ENCODE data around the gene SLC47A2.
A peak's percentile ranks its signal among the peaks of the same experiment; 100 is the strongest.

SLC47A2 gene

GRCh38 chr17:19664136-19664820 is 52.1 kb downstream of the SLC47A2 start:
- DNase-seq, result no peak

DNA sequence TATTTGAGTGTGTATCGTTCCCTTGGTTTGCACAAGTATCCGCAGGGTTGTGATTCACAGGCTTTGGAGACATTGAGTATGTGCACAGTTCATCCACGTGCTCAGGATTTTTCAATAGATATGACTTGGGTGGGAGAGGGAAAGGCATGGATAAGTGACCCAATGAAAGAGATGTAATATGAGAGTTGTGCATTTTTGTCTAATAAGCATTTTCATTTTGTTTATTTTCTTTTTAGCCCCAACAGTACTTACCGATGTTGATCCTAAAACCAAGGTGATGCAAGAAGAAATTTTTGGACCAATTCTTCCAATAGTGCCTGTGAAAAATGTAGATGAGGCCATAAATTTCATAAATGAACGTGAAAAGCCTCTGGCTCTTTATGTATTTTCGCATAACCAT is 53.3 kb downstream of the SLC47A2 start:
- no peak for DNase-seq

GRCh38 chr17:19661121-19661520 is 55.3 kb downstream of the SLC47A2 start:
- DNase-seq, result no peak

- DNase-seq, result no peak
Observed at GRCh38 chr17:19660219-19660870, 56.0 kb downstream of the SLC47A2 start.

GRCh38 chr17:19659366-19660177 is 56.8 kb downstream of the SLC47A2 start:
- DNase-seq, result no peak

DNA sequence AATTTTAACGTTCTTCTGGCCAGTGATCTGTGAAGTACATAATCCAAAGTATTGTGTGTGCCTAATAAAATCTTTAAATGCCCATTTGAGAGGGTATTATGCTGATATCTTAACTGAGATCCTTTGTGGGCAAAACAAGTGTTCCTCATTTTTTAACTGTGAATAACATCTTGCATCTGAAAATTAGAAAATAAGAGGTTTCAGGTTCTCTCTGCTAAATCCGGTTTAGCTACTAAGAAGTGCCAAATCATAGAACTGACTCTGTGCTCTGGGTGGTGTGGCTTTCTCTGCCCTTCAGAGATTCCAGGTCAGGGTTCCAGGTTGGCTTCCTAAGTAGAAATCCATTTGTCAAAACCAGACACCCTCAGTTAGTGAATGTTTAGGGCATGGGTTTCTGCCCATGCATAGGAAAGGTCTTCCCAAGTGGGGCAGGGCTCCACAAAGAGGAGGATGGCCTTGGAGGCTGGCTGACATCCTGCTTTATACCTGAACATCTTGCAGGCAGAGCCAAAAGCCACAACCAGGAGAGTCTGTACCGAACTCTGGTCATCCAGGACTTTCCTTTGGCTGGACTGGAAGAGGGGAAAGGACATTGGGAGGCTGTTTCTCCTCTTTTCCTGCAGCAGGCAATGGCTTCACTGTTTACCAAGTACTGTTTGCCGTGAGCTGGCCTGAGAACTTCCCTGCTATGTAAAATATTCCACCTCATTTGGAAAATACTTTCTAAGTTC is 59.4 kb downstream of the SLC47A2 start:
- no peak for DNase-seq

DNA sequence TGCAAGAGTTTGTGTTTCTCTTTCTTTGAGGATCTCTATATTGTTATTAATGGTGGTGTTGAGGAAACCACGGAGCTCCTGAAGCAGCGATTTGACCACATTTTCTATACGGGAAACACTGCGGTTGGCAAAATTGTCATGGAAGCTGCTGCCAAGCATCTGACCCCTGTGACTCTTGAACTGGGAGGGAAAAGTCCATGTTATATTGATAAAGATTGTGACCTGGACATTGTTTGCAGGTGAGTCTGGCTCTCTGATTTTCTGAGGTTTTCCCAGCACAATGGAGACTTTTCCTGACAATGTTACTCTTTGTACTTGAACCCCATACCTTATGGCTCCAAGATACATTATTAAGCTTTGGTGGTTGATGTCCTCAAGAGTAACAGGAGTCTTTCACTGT is 60.0 kb downstream of the SLC47A2 start:
- no peak for DNase-seq

GRCh38 chr17:19654896-19655295 is 61.5 kb downstream of the SLC47A2 start:
- DNase-seq, result no peak

DNA sequence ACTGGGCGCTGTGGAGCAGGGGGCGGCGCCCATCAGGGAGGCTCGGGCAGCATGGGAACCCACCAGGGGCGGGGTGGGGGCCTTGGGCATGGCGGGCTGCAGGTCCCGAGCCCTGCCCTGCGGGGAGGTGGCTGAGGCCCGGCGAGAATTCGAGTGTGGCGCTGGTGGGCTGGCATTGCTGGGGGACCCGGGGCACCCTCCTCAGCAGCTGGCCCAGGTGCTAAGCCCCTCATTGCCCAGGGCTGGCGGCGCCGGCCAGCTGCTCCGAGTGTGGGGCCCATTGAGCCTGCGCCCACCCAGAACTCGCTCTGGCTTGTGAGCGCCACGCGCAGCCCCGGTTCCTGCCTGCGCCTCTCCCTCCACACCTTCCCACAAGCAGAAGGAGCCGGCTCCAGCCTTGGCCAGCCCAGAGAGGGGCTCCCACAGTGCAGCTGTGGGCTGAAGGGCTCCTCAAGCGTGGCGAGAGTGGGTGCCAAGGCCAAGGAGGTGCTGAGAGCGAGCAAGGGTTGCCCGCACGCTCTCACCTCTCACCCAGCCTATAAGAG is 62.0 kb downstream of the SLC47A2 start:
- DNase-seq, result no peak

DNA sequence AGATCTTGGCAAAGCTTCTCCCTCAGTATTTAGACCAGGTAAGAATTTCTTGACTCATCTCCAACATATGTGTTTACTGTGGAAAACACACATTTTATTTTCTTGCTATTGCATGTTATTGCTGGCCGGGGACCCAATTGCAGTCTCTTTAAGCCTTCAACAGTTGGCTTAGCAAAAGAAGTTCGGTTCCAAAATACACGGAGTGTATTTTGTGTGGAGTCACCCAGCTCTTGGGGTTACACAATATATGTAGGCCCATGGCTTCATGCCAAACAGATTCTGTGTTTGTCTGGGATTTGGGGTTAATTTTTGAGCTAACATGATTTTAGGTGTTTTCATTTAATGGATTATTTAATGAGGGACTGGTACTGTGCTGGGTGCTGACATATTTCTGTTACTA is 63.8 kb downstream of the SLC47A2 start:
- DNase-seq, result no peak

DNA sequence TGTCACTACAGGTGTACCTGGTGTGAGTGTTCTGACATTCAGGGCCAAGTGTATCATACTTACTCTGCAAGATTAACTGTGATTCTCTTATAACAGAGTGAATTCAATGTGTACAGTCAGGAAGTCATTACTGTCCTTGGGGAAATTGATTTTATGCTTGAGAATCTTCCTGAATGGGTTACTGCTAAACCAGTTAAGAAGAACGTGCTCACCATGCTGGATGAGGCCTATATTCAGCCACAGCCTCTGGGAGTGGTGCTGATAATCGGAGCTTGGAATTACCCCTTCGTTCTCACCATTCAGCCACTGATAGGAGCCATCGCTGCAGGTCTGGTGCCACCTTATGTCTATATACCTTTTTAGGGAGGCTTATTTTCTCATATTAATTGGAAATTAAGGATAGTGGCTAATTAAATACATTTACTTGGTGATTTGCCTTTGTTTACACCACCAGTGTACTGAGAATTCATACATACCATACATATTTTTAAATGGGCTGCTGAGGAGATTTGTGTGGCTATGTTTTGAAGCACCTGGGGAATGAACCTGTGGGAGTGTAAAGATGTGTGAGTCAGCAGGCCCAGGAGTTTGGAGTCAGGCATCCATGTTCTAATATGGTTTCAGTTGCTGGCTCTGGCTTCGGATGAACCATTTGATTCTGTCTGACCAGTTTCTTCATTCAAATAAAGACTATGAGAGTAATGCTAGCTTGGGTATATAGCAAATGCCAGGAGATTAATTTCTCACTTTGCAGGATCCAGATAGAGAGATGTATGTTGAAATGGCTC is 64.7 kb downstream of the SLC47A2 start:
- no peak for DNase-seq

DNA sequence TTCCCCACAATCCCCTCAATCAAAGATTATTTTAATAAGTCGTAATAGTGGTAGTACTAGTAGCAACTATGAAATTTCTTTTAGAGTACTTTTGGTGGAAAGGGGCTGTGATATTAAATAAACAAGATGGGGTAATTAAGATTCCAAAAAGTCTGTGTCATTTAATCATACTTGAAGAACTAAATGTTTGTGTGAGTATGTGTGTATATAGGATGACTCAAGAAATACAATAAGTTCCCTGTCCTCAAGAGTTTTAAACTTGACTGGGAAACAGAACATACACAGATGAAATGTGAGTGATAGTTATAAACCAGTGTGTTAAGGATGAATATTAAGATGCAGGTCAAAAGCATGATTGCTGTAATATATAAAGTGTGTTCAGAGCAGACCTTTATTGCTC is 65.6 kb downstream of the SLC47A2 start:
- DNase-seq, result no peak

GRCh38 chr17:19649274-19649541 is 67.2 kb downstream of the SLC47A2 start:
- no peak for DNase-seq

GRCh38 chr17:19648475-19649273 is 67.7 kb downstream of the SLC47A2 start, which contains the start of gene ALDH3A2:
TSS of gene ALDH3A2 (plus strand) at chr17:19648751. CDS start at chr17:19648972, 221 bp downstream.
- peak; percentile 98 for DNase-seq

- DNase-seq, result peak; percentile 71
Observed at GRCh38 chr17:19647697-19648474, 68.5 kb downstream of the SLC47A2 start.

- no peak for DNase-seq
Observed at GRCh38 chr17:19646788-19647696, 69.3 kb downstream of the SLC47A2 start.

- peak; percentile 73 for DNase-seq
Observed at GRCh38 chr17:19645734-19646201, 70.6 kb downstream of the SLC47A2 start.

DNA sequence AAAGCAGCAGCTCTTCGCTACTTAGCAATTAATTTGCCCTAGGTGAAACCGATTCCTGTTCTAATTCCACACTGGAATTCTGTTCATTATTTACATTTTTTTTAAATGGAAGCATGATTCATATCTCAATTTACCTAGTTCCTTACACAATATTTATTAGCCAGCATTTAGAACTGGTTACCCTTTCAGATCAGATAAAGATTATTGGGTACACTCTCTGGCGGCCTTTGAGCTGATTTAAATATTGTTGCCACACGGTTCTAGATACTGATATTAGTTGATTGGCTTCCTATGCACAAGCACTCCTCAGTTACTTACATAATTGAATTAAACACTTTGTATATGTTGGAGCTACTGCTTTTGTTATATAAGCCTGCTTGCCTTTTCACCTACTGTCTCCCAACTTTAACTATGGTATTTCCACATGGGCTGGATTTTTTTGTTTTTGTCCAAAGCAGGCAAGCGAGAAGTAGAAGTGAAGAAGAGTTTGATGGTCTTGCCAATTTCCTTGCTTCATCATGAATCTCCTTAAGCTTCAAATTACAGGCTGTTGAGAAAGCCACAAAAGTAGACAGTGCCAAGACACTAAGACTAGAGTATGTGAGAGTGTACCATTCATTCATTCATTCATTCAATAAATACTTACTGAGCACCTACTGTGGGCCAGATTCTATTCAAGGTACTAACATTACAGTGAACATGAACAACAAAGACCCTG is 71.7 kb downstream of the SLC47A2 start:
- no peak for DNase-seq
